Right atrium auricular region (tissue), 2 donors: Measurements from ENCODE around the gene GPHN. TPM values are rescaled to one million over a fixed set of nuclear protein-coding genes. Genes with fewer than 3 reads are reported as not detected.

Source experiments
- DNase-seq: peaks from one replicate; pipeline ENCODE4 v3.0.0-alpha.2; 2019; ENCODE audit warnings: low spot score
- H3K27ac ChIP-seq, 2 donors: fragments of 200-600 bp; sonication (generic); 1 replicate in 1 of 2; 2 replicates in 1 of 2; pipeline ENCODE4 v1.5.1; 2016 to 2019
- H3K27me3 ChIP-seq, 2 donors: fragments of 200-600 bp; sonication (generic); one replicate each; pipeline versions ENCODE4 v1.5.1 to v1.6.0; 2017 to 2019
- H3K36me3 ChIP-seq: fragments of 200-600 bp; sonication (generic); one replicate; pipeline ENCODE4 v1.5.1; 2016
- H3K4me1 ChIP-seq, 2 donors: fragments of 200-600 bp; sonication (generic); one replicate each; pipeline versions ENCODE4 v1.5.1 to v1.6.0; 2017 to 2019
- H3K4me3 ChIP-seq, 2 donors: fragments of 200-600 bp; sonication (generic); 1 replicate in 1 of 2; 2 replicates in 1 of 2; pipeline ENCODE4 v1.5.1; 2017 to 2019; ENCODE audit warnings: mild to moderate bottlenecking in 1 of 2, moderate library complexity in 1 of 2
- H3K9me3 ChIP-seq, 2 donors: fragments of 200-600 bp; sonication (generic); one replicate each; pipeline ENCODE4 v1.5.1; 2019
- total RNA-seq, 2 donors: library from RNA; depleted of rRNA; stranded (reverse); fragments of >200 nt; gene quantifications; one replicate each; pipeline ENCODE4 v1.1.0, GENCODE V29; 2016
- TF ChIP-seq, protein P1 (sequence below), 2 donors: fragments of 200-600 bp; sonication (generic); IDR thresholded peaks; one replicate each; pipeline ENCODE4 v1.5.1; 2019; ENCODE audit warnings: antibody characterized with exemption in 2 of 2

GPHN gene
- total RNA-seq, 2 donors from 2014 or later = 14.9 TPM

DNA sequence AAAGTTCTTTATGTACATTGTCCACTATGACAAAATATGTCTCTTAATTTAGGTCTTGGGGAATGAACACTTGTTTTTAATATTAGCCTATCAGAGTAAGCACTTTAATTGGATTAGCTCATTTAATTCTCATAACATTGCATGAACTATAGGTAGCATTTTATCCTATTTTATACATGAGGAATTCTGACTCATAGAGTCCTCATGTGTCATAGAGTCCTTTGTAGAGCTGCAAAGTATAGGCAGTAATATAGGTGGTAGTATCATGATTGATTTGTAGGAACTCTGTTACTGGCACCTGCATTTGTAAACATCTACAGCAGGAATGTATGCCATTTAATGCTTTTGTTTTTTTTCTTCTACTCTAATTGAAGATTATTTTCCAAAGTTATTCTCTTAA is 96.0 kb downstream of the GPHN start:
- H3K27me3 ChIP-seq = no peaks in the 10 kb centered on the region
- H3K27ac ChIP-seq = no peak overlapping the region
- no peaks in the 10 kb centered on the region for H3K9me3 ChIP-seq
- H3K36me3 ChIP-seq = no peaks in the 10 kb centered on the region
- no peaks in the 10 kb centered on the region for H3K4me1 ChIP-seq
- DNase-seq = no peak
- TF ChIP-seq, protein P1, sequence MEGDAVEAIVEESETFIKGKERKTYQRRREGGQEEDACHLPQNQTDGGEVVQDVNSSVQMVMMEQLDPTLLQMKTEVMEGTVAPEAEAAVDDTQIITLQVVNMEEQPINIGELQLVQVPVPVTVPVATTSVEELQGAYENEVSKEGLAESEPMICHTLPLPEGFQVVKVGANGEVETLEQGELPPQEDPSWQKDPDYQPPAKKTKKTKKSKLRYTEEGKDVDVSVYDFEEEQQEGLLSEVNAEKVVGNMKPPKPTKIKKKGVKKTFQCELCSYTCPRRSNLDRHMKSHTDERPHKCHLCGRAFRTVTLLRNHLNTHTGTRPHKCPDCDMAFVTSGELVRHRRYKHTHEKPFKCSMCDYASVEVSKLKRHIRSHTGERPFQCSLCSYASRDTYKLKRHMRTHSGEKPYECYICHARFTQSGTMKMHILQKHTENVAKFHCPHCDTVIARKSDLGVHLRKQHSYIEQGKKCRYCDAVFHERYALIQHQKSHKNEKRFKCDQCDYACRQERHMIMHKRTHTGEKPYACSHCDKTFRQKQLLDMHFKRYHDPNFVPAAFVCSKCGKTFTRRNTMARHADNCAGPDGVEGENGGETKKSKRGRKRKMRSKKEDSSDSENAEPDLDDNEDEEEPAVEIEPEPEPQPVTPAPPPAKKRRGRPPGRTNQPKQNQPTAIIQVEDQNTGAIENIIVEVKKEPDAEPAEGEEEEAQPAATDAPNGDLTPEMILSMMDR (IDR thresholded peaks at IDR 0.05) = no peak
- H3K4me3 ChIP-seq = no peak overlapping the region

DNA sequence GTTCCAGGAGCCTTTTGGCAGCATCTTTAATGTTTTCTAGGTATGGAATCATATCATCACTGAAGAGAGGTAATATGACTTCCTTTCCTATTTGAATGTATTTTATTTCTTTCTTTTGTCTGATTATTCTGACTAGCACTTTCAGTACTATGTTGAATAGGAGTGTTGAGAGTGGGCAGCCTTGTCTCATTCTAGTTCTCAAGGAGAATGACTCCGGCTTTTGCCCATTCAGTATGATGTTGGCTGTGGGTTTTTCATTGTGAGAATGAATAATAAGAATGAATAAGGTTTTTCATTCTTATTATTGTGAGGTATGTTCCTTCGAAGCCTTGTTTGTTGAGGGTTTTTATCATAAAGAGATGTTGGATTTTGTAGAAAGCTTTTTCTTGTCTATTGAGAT is 98.9 kb downstream of the GPHN start:
- Histone ChIP-seq H3K4me1 (no peaks in the 10 kb centered on the region), H3K4me3 (no peak overlapping the region), H3K36me3 (no peaks in the 10 kb centered on the region), H3K9me3 (peaks cover 0 to 6% of the 10 kb centered on the region in 2 donors), H3K27me3 (no peaks in the 10 kb centered on the region), H3K27ac (no peak overlapping the region)
- DNase-seq = no peak
- TF ChIP-seq, protein P1 (IDR thresholded peaks at IDR 0.05) = no peak

DNA sequence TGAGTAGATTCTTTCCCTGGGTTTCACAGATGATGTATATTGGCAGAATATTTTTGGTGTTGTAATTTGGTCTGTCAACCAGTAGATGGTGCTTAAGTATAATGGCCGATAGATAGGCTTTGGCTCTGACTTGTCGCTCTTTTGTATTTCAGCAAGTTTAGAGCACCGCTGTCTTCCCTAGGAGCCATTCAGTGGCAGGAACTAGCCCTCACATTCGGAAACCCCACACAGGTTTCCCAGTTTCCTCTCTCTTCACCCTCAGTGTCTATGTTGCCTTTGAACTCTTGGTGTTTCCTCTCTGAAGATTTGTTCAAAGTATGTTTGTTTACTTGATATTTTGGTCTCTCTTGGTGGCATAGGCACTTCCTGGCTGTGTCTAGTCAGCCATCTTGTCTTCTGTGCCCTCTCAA is 102.2 kb downstream of the GPHN start:
- TF ChIP-seq, protein P1 (IDR thresholded peaks at IDR 0.05) = no peak
- peaks cover 0 to 6% of the 10 kb centered on the region in 2 donors for H3K9me3 ChIP-seq
- H3K36me3 ChIP-seq = no peaks in the 10 kb centered on the region
- no peak overlapping the region for H3K4me3 ChIP-seq
- no peaks in the 10 kb centered on the region for H3K4me1 ChIP-seq
- no peak overlapping the region for H3K27ac ChIP-seq
- no peaks in the 10 kb centered on the region for H3K27me3 ChIP-seq
- DNase-seq = no peak

DNA sequence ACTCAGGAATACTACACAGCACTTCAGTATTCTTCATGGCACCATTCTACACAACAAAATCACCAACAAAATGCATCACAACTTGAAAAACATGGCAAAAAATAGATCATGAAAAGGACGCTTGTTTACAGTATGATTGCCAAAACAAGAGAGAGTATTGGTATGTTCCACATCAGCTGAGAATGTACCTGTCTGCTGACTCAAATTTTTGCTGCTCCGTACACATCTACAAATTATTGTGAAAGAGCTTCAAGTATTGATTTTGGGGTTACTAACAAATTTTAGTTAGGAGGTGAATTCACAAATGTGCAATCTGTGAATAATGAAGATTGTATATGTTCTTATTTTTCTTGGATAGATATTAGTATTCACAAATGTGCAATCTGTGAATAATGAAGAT is 105.4 kb downstream of the GPHN start:
- Histone ChIP-seq H3K9me3 (peaks cover 7 to 18% of the 10 kb centered on the region in 2 donors), H3K4me1 (no peaks in the 10 kb centered on the region), H3K27me3 (no peaks in the 10 kb centered on the region), H3K27ac (no peak overlapping the region), H3K4me3 (no peak overlapping the region), H3K36me3 (no peaks in the 10 kb centered on the region)
- TF ChIP-seq, protein P1 (IDR thresholded peaks at IDR 0.05) = no peak
- DNase-seq = no peak

DNA sequence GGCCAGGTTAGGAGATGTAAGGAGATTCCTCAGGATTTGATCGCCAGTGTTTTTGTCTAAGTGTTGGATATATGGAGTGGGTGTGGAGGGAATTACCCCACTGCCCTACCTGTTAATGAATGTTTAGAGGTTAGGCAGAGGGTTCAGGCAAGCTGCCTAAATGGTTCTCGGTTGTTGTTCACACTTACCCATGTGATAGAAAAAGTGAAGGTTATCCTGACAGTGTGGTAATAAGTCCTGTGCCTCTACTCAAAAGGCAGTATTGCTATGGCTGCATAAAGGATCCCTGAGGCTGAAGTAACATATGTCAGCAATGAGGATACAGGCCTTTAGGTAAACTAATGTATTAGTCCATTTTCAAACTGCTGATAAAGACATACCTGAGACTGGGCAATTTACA is 112.0 kb downstream of the GPHN start:
- Histone ChIP-seq H3K27me3 (no peaks in the 10 kb centered on the region), H3K9me3 (peaks cover 7 to 12% of the 10 kb centered on the region in 2 donors), H3K4me1 (peaks cover 0 to 11% of the 10 kb centered on the region in 2 donors), H3K36me3 (no peaks in the 10 kb centered on the region), H3K27ac (no peak overlapping the region), H3K4me3 (no peak overlapping the region)
- TF ChIP-seq, protein P1 (IDR thresholded peaks at IDR 0.05) = no peak
- DNase-seq = no peak

DNA sequence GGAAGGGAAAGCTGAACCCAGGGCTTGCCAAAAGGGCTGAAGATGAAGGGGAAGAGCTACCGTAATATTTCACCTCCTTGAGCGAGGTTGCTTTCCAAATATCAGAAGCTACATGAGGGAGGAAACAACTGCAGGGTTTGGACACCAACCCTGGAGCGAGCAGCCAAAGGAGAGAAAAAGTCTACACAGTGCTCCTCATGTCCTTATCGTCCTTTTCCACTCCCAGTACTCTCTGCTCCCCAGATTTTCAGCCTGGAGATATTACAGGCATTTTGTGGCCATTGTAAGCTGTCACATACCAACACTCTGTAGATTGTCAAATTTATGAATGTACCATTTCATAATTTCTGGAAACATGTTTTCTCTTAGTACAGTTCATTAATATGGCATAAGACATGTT is 115.9 kb downstream of the GPHN start:
- Histone ChIP-seq H3K4me3 (no peak overlapping the region), H3K27me3 (no peaks in the 10 kb centered on the region), H3K9me3 (no peaks in the 10 kb centered on the region), H3K36me3 (no peaks in the 10 kb centered on the region), H3K27ac (no peak overlapping the region), H3K4me1 (peaks cover 0 to 11% of the 10 kb centered on the region in 2 donors)
- TF ChIP-seq, protein P1 (IDR thresholded peaks at IDR 0.05) = no peak
- DNase-seq = no peak
